Measurements from ENCODE around the gene CYYR1.

DNA sequence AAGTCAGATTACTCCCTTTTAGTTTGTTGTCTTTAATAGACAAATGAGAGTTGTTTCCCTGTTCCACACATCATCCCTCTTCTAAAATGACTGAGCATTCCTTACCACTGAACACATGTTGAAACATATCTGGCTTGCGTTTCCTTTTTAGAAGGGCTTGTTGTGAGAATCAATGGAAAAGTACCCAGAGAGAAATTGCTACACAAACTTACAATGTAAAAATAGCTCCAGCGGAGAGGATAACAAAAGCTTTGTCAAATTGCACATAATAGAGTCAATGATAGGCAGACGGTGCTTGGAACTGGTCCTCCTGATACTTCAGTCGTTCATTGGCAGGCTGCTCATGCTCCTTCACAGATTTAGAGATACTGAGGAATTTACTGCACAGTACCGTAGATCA, 123.9 kb downstream of the CYYR1 start:
- TF ChIP-seq CHD4 (IDR thresholded peaks at IDR 0.05; ENCODE audit: borderline replicate concordance) (no peak), RNF2 (IDR thresholded peaks at IDR 0.05; ENCODE audit: borderline replicate concordance, low read depth) (no peak), KDM1A (IDR thresholded peaks at IDR 0.05; ENCODE audit: low read depth) (no peak), POLR2A (IDR thresholded peaks at IDR 0.05; ENCODE audit: low read length) (no peak), JUN (IDR thresholded peaks at IDR 0.05) (no peak), CBX8 (IDR thresholded peaks at IDR 0.05) (no peak), TP53 (CRISPR knock-in tag; IDR thresholded peaks at IDR 0.05) (no peak), CBX2 (IDR thresholded peaks at IDR 0.05; ENCODE audit: borderline replicate concordance, low read depth) (no peak), EP300 (IDR thresholded peaks at IDR 0.05) (no peak), RAD21 (conservative IDR thresholded peaks at IDR 0.05 in 1 of 2, IDR thresholded peaks at IDR 0.05 in 1 of 2) (no peak), CEBPB (IDR thresholded peaks at IDR 0.05) (no peak)
- TF ChIP-seq, protein P1, sequence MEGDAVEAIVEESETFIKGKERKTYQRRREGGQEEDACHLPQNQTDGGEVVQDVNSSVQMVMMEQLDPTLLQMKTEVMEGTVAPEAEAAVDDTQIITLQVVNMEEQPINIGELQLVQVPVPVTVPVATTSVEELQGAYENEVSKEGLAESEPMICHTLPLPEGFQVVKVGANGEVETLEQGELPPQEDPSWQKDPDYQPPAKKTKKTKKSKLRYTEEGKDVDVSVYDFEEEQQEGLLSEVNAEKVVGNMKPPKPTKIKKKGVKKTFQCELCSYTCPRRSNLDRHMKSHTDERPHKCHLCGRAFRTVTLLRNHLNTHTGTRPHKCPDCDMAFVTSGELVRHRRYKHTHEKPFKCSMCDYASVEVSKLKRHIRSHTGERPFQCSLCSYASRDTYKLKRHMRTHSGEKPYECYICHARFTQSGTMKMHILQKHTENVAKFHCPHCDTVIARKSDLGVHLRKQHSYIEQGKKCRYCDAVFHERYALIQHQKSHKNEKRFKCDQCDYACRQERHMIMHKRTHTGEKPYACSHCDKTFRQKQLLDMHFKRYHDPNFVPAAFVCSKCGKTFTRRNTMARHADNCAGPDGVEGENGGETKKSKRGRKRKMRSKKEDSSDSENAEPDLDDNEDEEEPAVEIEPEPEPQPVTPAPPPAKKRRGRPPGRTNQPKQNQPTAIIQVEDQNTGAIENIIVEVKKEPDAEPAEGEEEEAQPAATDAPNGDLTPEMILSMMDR (IDR thresholded peaks at IDR 0.05): no peak
- TF ChIP-seq, protein P2, sequence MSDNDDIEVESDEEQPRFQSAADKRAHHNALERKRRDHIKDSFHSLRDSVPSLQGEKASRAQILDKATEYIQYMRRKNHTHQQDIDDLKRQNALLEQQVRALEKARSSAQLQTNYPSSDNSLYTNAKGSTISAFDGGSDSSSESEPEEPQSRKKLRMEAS (IDR thresholded peaks at IDR 0.05): no peak
- TF ChIP-seq, protein P3, sequence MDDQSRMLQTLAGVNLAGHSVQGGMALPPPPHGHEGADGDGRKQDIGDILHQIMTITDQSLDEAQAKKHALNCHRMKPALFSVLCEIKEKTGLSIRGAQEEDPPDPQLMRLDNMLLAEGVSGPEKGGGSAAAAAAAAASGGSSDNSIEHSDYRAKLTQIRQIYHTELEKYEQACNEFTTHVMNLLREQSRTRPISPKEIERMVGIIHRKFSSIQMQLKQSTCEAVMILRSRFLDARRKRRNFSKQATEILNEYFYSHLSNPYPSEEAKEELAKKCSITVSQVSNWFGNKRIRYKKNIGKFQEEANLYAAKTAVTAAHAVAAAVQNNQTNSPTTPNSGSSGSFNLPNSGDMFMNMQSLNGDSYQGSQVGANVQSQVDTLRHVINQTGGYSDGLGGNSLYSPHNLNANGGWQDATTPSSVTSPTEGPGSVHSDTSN (IDR thresholded peaks at IDR 0.05): no peak

Data from A549 (cell line).